GM23248 (cell line): ENCODE results near the gene SNTG2. TPM values are rescaled to one million over a fixed set of nuclear protein-coding genes. Genes with fewer than 3 reads are reported as not detected.

Source experiments
- DNase-seq: peaks from one replicate; pipeline ENCODE4 v3.0.0-alpha.2; 2015
- H2AFZ ChIP-seq: fragments of 200-600 bp; sonication (generic); 2 replicates; pipeline ENCODE4 v1.6.1; 2016; ENCODE audit warnings: antibody characterized with exemption
- H3F3A ChIP-seq: fragments of 200-600 bp; sonication (generic); 2 replicates; pipeline ENCODE4 v1.6.1; 2016; ENCODE audit warnings: mild to moderate bottlenecking, antibody characterized with exemption, mixed run types; ENCODE audit not compliant: insufficient read depth
- H3K27ac ChIP-seq: fragments of 200-600 bp; sonication (generic); 2 replicates; pipeline ENCODE4 v1.5.1; 2016; ENCODE audit warnings: mild to moderate bottlenecking
- H3K27me3 ChIP-seq: fragments of 200-600 bp; sonication (generic); replicated peaks from 2 replicates; pipeline ENCODE4 v1.6.1; 2016; ENCODE audit warnings: mild to moderate bottlenecking; ENCODE audit not compliant: insufficient read depth
- H3K36me3 ChIP-seq: fragments of 200-600 bp; sonication (generic); 2 replicates; pipeline ENCODE4 v1.6.1; 2016; ENCODE audit warnings: low read depth, mild to moderate bottlenecking
- H3K4me1 ChIP-seq: fragments of 200-600 bp; sonication (generic); 2 replicates; pipeline ENCODE4 v1.6.1; 2016; ENCODE audit warnings: mild to moderate bottlenecking; ENCODE audit not compliant: insufficient read depth
- H3K4me2 ChIP-seq: fragments of 200-600 bp; sonication (generic); one replicate; pipeline ENCODE4 v1.6.1; 2016; ENCODE audit warnings: mild to moderate bottlenecking; ENCODE audit not compliant: unreplicated experiment
- H3K4me3 ChIP-seq: fragments of 200-600 bp; sonication (generic); 2 replicates; pipeline ENCODE4 v1.5.1; 2016; ENCODE audit warnings: mild to moderate bottlenecking
- H3K79me2 ChIP-seq: fragments of 200-600 bp; sonication (generic); 2 replicates; pipeline ENCODE4 v1.6.1; 2016; ENCODE audit warnings: mild to moderate bottlenecking; ENCODE audit not compliant: insufficient read depth
- H3K9ac ChIP-seq: fragments of 200-600 bp; sonication (generic); 2 replicates; pipeline ENCODE4 v1.6.1; 2016; ENCODE audit warnings: mild to moderate bottlenecking
- H3K9me2 ChIP-seq: fragments of 200-600 bp; sonication (generic); 2 replicates; pipeline ENCODE4 v1.6.1; 2016; ENCODE audit warnings: mixed run types, mild to moderate bottlenecking, moderate library complexity; ENCODE audit not compliant: insufficient read depth
- H3K9me3 ChIP-seq: fragments of 200-600 bp; sonication (generic); one replicate; pipeline ENCODE4 v1.6.1; 2017; ENCODE audit warnings: low read depth
- H4K20me1 ChIP-seq: fragments of 200-600 bp; sonication (generic); 2 replicates; pipeline ENCODE4 v1.6.0; 2016; ENCODE audit not compliant: insufficient read depth
- EZH2 ChIP-seq: fragments of 200-600 bp; sonication (generic); IDR thresholded peaks from 2 replicates; pipeline ENCODE4 v1.6.1; 2018; ENCODE audit warnings: antibody characterized with exemption, mild to moderate bottlenecking; ENCODE audit not compliant: insufficient read depth, poor library complexity, severe bottlenecking
- EZH2phosphoT487 ChIP-seq: fragments of 200-600 bp; sonication (generic); IDR thresholded peaks from 2 replicates; pipeline ENCODE4 v1.6.1; 2018; ENCODE audit warnings: antibody characterized with exemption, moderate library complexity, mild to moderate bottlenecking, low read depth; ENCODE audit not compliant: insufficient read depth
- whole genome bisulfite sequencing, 2 experiments: methylation state at CpG; one replicate each; pipeline ENCODE4 v1.1.6; 2015 to 2017; ENCODE audit warnings: low lambda C conversion rate in 2 of 2, low coverage in 1 of 2; ENCODE audit errors: missing lambda C conversion rate in 2 of 2; 5-methylcytosine and 5-hydroxymethylcytosine counted together
- in situ Hi-C: fragments of 300-500 bp; cut with MboI; formaldehyde crosslinking; loops from 2 replicates; pipeline ENCODE4 v1.15.0; 2020
- polyA plus RNA-seq: library from polyadenylated mRNA; unstranded; fragments of >200 nt; fragmentation: Nextera tagmentation; extraction: Ambion mirVana; gene quantifications from 2 replicates; pipeline ENCODE4 v1.2.1, GENCODE V29; 2016
- total RNA-seq: library from RNA; depleted of rRNA; stranded (reverse); fragments of >200 nt; shearing (Covaris generic); gene quantifications from 2 replicates; pipeline ENCODE4 v1.2.3, GENCODE V29; 2014

The SNTG2 gene
- total and polyA plus RNA-seq, 2 experiments from 2014 or later, result not detected

DNA sequence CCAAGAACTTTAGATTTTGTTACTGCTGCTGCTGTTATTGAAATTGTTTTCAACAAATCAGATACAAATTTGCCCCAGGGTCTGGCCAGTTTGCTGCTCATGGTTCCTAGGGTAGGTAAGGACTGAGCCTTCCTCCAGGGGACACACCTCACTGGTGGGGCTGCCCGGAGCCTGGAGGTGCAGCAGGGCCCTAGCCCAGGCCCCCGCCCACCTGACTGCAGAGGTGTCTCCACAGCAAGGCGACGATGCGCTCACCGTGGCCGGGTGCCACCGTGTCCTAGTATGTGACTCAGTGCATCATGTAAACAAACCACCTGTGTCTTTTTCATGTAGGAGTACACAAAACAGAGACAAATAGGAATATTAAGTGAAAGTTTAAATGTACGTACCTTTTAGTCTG lies 309.1 kb downstream of the SNTG2 start:
- no peak overlapping the region for H3K4me2 ChIP-seq
- no peaks in the 10 kb centered on the region for H3K9me3 ChIP-seq
- H3K4me3 ChIP-seq, result no peak overlapping the region
- H3K9ac ChIP-seq, result no peak overlapping the region
- in situ Hi-C loops, result no loop called here
- DNase-seq, result no peak
- no peaks in the 10 kb centered on the region for H3K79me2 ChIP-seq
- WGBS, 2 experiments, result 46 to 50% methylated on average over 9 of the region's 9 CpGs
- no peaks in the 10 kb centered on the region for H3F3A ChIP-seq
- TF ChIP-seq EZH2phosphoT487, result no peak
- no peak for TF ChIP-seq EZH2
- H3K27me3 ChIP-seq, result no peaks in the 10 kb centered on the region
- H3K9me2 ChIP-seq, result no peaks in the 10 kb centered on the region
- no peaks in the 10 kb centered on the region for H3K36me3 ChIP-seq
- H3K27ac ChIP-seq, result no peak overlapping the region
- H2AFZ ChIP-seq, result no peak overlapping the region
- H4K20me1 ChIP-seq, result no peaks in the 10 kb centered on the region
- H3K4me1 ChIP-seq, result no peaks in the 10 kb centered on the region

DNA sequence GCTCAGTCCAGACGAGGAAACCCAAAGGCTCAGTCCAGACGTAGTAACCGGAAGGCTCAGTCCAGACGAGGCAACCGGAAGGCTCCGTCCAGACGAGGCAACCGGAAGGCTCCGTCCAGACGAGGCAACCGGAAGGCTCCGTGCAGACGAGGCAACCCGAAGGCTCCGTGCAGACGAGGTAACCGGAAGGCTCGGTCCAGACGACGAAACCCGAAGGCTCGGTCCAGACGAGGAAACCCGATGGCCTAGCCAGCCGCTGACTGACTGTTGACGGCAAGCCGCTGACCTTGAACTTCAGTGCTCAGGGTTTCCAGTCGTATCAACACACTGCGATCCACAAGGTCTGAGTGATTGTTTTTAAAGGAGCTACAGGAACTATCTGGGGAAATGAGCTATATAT lies 312.0 kb downstream of the SNTG2 start:
- Histone ChIP-seq H2AFZ (no peak overlapping the region), H3K4me2 (no peak overlapping the region), H3K27me3 (no peaks in the 10 kb centered on the region), H3K4me1 (no peaks in the 10 kb centered on the region), H3K4me3 (no peak overlapping the region), H3K9me2 (no peaks in the 10 kb centered on the region), H3K9ac (no peak overlapping the region), H4K20me1 (no peaks in the 10 kb centered on the region), H3F3A (no peaks in the 10 kb centered on the region), H3K36me3 (no peaks in the 10 kb centered on the region), H3K27ac (no peak overlapping the region), H3K79me2 (no peaks in the 10 kb centered on the region), H3K9me3 (no peaks in the 10 kb centered on the region)
- 71% methylated on average over 29 of the region's 29 CpGs for WGBS, 2 experiments
- DNase-seq, result no peak
- TF ChIP-seq EZH2phosphoT487, result no peak
- no peak for TF ChIP-seq EZH2
- in situ Hi-C loops, result no loop called here

GRCh38 chr2:1265454-1265853 lies 314.8 kb downstream of the SNTG2 start:
- in situ Hi-C loops, result no loop called here

DNA sequence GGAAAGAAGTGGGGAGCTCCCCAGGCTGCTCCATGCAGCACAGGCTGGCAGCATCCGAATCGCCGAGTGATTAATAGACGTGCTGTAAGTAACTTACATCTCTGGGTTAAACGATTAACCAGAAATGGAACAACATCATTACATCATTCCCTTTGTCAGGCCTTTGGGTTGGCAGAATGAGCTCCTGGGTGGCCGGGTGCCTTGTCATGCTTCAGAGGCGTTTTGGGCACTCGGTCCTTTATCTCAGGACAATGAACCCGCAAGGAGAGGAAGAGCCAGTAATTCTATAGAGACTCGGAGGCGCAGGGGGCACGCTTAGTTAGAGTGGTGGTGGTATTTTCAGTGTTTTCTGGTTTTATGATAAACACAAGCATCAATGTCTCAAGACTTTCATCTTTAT lies 315.7 kb downstream of the SNTG2 start:
- H3F3A ChIP-seq, result no peaks in the 10 kb centered on the region
- H3K79me2 ChIP-seq, result no peaks in the 10 kb centered on the region
- no peaks in the 10 kb centered on the region for H3K4me1 ChIP-seq
- H3K27me3 ChIP-seq, result no peaks in the 10 kb centered on the region
- H3K9me3 ChIP-seq, result no peaks in the 10 kb centered on the region
- no peaks in the 10 kb centered on the region for H3K9me2 ChIP-seq
- 36 to 45% methylated on average over 12 of the region's 12 CpGs for WGBS, 2 experiments
- in situ Hi-C loops, result no loop called here
- no peak overlapping the region for H3K27ac ChIP-seq
- H3K9ac ChIP-seq, result no peak overlapping the region
- TF ChIP-seq EZH2, result no peak
- TF ChIP-seq EZH2phosphoT487, result no peak
- no peak overlapping the region for H3K4me3 ChIP-seq
- H4K20me1 ChIP-seq, result no peaks in the 10 kb centered on the region
- no peak overlapping the region for H3K4me2 ChIP-seq
- H2AFZ ChIP-seq, result no peak overlapping the region
- no peak for DNase-seq
- no peaks in the 10 kb centered on the region for H3K36me3 ChIP-seq

More at GRCh38 chr2:1265454-1265853, 314.8 kb downstream of the SNTG2 start:
- no peaks in the 10 kb centered on the region for H3K79me2 ChIP-seq
- no peaks in the 10 kb centered on the region for H3K4me1 ChIP-seq
- H3K27me3 ChIP-seq, result no peaks in the 10 kb centered on the region
- no peak overlapping the region for H3K4me2 ChIP-seq
- H3K36me3 ChIP-seq, result no peaks in the 10 kb centered on the region
- TF ChIP-seq EZH2phosphoT487 (no peak), EZH2 (no peak)
- no peak overlapping the region for H3K9ac ChIP-seq
- DNase-seq, result no peak
- no peaks in the 10 kb centered on the region for H3K9me3 ChIP-seq
- no peak overlapping the region for H3K4me3 ChIP-seq
- H4K20me1 ChIP-seq, result no peaks in the 10 kb centered on the region
- 34 to 37% methylated on average over 4 of the region's 4 CpGs for WGBS, 2 experiments
- no peaks in the 10 kb centered on the region for H3F3A ChIP-seq
- no peak overlapping the region for H2AFZ ChIP-seq
- no peaks in the 10 kb centered on the region for H3K9me2 ChIP-seq
- H3K27ac ChIP-seq, result no peak overlapping the region

GRCh38 chr2:1268034-1268433 lies 317.4 kb downstream of the SNTG2 start:
- H3K27ac ChIP-seq, result no peak overlapping the region
- H4K20me1 ChIP-seq, result no peaks in the 10 kb centered on the region
- H3K9ac ChIP-seq, result no peak overlapping the region
- no peak for DNase-seq
- H3K9me2 ChIP-seq, result no peaks in the 10 kb centered on the region
- TF ChIP-seq EZH2phosphoT487 (no peak), EZH2 (no peak)
- H3F3A ChIP-seq, result no peaks in the 10 kb centered on the region
- no peaks in the 10 kb centered on the region for H3K79me2 ChIP-seq
- in situ Hi-C loops, result no loop called here
- no peaks in the 10 kb centered on the region for H3K4me1 ChIP-seq
- H2AFZ ChIP-seq, result no peak overlapping the region
- no peaks in the 10 kb centered on the region for H3K27me3 ChIP-seq
- WGBS, 2 experiments, result 41 to 43% methylated on average over 7 of the region's 7 CpGs
- no peaks in the 10 kb centered on the region for H3K36me3 ChIP-seq
- no peak overlapping the region for H3K4me2 ChIP-seq
- H3K4me3 ChIP-seq, result no peak overlapping the region
- H3K9me3 ChIP-seq, result no peaks in the 10 kb centered on the region
